GM21390 (cell line): ENCODE data around the gene CTU1.

Source experiments
- ATAC-seq: cut with Tn5 transposase; IDR thresholded peaks from one replicate; pipeline ENCODE4 v1.9.1; 2021; ENCODE audit not compliant: unreplicated experiment

Gene CTU1

DNA sequence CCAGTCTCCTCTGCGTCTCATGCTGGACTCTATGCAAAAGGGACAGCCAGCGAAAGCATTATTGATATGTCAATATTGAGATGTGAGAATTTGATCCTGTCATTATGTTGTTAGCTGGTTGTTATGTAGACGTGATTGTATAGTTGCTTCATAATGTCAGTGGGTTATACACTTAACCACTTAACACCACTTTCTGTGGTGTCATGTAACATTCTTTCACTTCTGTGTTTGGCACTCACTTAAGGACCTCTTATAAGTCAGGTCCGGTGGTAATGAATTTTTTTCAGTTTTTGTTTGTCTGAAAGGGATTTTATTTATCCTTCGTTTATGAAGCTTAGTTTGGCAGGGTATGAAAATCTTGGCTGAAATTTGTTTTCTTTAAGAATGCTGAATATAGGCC, 26.8 kb upstream of the CTU1 start:
- no peak for ATAC-seq

DNA sequence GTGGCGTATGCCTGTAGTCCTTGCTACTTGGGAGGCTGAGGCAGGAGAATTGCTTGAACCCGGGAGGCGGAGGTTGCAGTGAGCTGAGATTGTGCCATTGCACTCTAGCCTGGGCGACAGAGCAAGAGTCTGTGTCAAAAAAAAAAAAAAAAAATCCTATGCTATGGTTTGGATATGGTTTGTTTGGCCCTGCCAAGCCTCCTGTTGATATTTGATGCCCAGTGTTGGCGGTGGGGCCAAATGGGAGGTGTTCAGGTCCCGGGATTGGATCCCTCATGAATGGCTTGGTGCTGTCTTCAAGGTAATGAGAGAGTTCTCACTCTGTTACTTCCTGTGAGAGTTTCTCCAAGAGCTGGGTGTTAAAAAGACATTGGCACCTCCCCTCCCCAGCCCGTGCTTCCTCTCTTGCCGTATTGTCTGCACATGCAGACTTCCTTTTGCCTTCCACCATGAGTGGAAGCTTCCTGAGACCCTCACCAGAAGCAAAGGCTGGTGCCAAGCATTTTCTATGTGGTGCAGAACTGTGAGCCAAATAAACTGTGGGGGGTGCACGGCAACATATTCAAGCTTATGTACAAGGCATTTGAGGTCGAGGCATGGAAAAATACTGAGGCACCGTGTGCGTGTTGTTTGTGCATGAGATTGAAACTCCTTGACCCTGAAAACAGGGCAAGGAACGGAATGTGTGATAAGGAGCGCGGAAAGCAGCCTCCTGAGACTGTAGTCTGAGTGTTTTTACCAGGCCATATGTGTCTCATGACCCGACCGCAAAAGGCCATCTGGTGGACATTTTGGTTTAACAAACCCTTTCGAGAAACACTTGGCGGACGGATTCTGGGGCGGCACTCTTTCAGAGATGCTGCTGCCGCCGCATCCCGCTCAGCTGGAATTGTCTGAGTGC, 23.8 kb upstream of the CTU1 start:
- no peak for ATAC-seq

DNA sequence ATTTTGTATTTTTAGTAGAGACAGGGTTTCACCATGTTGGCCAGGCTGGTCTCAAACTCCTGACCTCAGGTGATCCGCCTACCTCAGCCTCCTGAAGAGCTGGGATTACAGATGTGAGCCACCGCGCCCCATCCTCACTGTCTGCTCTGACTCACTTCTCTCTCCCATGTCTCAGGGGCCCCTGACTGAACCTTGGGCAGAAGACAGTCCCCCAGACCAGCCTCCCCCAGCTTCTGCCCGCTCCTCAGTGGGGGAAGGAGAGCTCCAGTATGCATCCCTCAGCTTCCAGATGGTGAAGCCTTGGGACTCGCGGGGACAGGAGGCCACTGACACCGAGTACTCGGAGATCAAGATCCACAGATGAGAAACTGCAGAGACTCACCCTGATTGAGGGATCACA, 21.5 kb upstream of the CTU1 start:
- no peak for ATAC-seq

DNA sequence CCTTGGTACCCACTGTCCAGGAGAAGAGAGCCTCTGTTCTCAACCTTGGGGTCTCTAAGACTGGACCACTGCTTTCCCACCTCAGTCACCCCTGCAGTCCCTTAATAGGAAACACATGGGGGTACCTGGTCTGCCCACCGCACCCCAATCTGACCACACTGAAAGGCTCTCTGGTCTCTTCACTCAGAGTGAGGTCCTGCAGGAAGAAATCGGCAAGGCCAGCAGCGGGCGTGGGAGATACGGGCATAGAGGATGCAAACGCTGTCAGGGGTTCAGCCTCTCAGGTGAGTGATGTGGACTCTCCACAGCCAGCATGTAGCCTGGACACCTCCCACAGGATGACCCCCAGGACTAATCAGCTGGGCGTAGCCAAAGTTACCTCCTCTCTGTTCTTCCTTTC, 20.0 kb upstream of the CTU1 start:
- ATAC-seq: no peak

DNA sequence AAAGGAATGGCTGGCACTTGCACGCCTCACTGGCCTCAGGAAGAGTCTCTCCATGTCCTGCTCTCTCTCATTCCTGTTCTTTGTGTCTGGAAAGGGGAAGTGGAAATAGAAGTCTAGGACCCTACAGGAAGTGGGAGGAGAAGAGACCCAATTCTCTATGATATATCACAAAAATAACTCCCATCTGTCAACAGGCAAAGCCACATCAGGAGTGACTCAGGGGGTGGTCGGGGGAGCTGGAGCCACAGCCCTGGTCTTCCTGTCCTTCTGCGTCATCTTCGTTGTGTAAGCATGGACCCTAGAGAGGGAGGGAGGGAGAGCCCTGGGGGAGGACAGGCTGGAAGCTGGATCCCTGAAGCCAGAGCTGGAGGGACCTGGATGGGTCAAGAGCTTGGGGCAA, 19.5 kb upstream of the CTU1 start:
- ATAC-seq: no peak

DNA sequence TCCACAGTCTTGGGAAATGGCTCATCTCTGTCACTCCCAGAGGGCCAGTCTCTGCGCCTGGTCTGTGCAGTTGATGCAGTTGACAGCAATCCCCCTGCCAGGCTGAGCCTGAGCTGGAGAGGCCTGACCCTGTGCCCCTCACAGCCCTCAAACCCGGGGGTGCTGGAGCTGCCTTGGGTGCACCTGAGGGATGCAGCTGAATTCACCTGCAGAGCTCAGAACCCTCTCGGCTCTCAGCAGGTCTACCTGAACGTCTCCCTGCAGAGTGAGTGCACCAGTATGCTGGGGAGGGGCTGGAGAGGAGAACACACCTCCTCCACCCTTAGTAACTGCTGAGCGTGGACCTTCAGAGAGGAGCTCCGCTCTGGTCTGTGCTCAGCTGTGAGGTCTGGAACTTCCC, 18.8 kb upstream of the CTU1 start:
- no peak for ATAC-seq

DNA sequence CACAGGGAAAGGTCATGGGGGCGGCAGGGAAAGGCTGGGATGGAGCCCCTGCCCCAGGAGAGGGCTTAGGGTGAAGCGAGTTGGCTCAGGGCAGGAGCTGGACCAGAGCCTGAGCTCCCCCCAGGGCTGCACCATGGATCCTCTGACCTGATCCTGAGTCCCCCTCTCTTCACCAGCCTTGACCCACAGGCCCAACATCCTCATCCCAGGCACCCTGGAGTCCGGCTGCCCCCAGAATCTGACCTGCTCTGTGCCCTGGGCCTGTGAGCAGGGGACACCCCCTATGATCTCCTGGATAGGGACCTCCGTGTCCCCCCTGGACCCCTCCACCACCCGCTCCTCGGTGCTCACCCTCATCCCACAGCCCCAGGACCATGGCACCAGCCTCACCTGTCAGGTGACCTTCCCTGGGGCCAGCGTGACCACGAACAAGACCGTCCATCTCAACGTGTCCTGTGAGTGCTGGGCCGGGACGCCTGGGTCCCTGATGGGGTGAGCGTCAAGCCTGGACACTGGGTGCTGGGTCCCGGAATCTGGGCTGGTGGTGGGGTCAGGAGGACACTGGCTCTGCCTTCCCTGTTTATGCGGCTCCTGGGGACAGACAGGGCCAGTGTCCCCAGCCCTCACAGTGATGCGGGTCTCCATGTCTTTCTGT, 17.3 kb upstream of the CTU1 start:
- ATAC-seq: no peak

DNA sequence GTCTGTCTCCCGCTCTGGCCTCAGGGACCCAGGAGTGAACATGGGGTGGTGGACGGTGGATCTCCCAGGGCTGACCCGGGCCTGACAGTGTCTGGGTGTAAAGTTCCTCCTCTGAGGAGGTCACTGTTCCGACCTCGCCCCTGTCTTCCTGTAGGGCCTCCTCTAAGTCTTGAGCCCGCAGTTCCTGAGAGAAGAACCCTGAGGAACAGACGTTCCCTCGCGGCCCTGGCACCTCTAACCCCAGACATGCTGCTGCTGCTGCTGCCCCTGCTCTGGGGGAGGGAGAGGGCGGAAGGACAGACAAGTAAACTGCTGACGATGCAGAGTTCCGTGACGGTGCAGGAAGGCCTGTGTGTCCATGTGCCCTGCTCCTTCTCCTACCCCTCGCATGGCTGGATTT, 16.5 kb upstream of the CTU1 start, which contains the start of gene SIGLEC9:
Gene SIGLEC9, plus strand, starts transcription at position 178 of the 400 bp plus-strand sequence. Its CDS starts 69 bp downstream, at position 247.
- ATAC-seq: no peak

DNA sequence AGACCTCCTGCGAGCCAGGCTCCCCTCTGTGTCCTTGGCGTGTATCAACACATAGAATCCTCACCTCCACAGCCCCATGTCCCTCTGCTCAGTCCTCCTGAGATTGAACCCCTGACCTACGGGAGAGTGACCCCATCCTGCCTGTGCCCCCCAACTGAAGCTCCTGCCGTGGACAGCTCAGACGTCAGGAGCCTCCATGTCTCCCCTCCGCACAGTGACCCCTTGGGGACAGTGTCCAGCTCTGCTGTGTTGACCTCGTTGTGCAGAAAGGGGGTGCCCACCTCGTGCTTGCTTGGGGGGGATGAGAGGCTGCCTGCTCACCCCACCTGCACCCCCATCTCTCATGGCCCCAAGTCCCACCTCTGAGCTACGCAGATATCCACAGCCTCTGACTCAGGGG, 16.0 kb upstream of the CTU1 start:
- ATAC-seq: no peak

DNA sequence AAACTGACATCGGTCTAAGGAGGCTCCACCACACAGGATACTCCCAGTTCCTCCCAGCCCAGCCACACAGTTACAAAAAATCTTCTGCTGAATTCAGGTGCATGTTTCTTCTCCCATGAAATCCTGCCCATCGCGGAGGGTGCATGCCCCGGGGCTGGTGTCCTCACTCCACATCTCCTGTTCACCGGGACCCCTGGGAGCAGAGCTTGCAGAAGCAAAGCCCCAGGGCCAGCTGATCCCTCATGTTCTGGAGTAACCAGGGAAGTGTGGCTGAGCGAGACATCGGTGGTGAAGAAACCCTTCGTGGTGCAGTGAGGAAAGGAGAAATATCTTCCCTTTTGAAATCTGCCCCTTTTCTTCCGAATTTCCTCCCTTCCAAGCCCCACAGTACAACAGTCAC, 15.6 kb upstream of the CTU1 start:
- no peak for ATAC-seq

DNA sequence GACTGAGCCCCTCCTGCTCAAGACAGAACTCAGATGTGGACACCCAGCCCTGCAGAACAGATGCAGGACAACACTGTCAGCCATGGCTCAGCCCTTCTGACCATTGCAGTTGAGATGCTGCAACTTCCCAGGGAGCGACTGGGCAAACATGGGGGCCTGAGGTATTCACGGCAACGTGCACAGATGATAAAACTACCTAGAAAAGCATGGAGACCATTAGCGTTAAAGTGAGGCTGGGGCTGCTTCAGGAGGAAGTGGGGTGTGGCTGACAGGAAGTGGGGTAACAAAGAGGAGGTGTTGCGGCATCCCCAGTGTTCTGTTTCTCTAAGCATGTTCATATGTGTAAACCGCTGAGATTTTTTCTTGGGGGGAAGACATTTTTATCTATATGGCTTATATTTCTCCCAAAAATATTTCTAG, 15.2 kb upstream of the CTU1 start:
- no peak for ATAC-seq

DNA sequence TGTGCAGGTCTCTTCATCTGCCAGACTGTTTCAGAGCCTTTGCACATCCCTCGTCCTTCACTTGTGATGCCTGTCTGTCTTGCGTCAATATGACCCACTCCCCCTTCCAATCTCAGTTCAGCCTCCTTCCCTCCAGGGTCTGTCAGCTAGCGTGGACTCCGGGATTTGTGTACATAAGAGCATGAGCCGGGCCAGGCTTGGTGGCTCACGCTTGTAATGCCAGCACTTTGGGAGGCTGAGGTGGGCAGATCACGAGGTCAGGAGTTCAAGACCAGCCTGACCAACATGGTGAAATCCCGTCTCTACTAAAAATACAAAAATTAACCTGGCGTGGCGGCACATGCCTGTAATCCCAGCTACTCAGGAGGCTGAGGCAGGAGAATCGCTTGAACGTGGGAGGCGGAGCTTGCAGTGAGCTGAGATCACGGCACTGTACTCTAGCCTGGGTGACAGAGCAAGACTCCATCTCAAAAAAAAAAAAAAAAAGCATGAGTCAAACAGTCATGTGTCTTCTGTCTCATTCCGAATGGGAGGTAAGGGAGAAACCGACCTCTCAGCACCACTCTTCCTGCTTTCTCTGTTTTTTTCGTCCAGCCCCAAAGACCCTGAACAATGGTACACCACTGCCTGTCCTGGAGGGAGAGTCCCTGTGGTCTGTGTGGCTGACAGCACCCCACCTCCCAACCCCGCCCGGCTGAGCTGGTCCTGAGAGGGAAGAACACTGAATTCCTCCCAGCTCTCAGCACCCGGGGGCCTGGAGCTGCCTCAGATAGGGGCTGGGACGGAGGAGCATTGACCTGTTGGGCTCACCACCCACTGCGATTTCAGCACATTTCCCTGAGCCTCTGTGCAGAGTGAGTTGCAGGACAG, 14.1 kb upstream of the CTU1 start:
- ATAC-seq: no peak

DNA sequence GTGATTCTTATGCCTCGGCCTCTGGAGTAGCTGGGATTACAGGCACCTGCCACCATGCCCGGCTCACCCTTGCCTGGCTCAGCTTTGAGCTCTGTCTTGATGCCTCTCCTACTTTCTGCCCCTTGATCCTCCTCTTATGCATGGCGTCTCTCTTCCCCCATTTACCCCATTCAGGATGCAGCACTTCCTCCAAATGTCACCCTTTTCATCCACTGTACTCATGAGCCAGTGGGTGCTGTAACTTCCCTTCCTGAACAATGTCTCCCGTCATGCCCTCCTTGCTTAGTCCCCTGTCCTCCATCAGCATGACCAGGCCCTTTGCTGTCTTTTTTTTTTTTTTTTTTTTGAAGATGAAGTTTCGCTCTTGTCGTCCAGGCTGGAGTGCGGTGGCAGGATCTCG, 13.0 kb upstream of the CTU1 start:
- no peak for ATAC-seq

DNA sequence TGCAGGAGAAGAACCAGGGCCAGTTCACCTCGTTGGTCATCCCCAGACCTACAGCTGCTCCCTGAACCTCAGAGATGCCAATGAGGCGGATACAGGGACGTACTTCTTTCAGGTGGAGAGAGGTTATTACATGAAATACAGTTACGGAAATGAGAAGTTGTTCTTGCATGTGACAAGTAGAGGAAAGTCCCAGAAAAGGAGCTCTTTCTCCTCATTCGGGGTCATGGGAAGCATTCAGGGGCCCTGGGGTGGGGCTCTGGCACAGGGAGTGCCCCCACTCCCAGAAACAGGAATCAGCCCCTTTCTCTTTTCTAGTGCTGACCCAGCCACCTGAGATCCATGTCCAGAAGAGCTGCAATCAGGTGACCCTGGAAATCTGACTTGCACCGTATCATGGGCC, 12.0 kb upstream of the CTU1 start:
- no peak for ATAC-seq

DNA sequence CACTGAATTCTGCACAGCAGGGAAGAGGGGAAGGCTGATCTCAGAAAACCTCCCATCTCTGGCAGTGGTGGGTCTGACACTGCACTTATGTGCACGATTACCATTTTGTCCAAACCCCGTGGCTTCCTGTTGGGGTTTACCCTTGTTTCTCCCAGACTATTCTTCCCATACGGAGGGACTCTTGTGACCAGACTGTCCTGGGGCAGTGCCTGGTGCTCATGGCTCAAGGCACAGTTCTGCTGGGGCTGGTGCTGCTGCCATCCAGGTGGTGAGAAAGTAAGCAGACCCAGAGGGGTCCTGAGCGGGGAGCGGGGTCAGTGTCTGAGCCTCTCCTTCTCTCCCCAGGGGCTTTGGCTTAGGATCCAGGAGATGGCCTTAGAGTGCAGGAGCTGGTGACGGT, 11.4 kb upstream of the CTU1 start:
- ATAC-seq: no peak

DNA sequence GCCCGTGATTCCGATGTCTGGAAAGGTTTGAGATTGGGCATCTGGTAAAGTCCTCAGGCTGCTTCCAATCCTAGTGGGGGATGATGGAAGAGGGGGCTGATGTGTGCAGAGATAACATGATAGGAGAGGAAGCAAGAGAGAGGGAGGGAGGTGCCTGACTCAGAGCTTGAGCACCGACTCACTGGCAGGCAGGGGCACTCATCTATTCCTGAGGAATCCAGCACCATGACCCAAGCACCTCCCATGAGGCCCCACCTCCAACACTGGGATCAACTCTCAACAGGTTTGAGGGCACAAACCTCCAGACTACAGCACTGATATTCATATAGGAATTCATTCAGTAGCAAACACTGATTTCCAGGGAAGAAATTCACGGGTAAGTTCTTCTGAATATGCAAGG, 10.9 kb upstream of the CTU1 start:
- no peak for ATAC-seq

DNA sequence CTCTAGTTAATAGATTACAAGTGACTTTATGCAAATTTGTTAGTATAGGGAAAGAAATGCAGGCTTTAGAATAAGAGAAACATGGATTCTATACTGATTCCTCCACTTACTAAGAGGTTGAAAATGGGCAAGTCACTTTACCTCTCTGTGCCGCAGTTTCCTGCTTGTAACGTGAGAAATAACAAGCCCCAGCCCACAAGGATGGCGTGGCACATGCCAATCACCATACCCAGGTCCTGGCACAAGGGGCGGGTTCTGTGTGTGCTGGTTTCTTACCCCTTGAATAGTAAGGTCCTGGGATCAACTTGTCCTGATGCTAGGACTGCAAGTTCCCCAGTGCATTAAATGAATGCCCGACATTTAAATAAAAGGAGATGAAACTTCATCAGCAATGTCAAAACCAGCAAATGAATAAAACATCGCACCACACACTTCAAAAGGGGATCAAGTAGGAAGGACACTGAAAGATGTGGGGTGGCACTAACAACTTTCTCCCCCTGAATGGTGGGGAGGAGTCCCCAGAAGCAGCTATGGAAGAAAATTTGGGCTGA, 8.6 kb upstream of the CTU1 start:
- no peak for ATAC-seq

DNA sequence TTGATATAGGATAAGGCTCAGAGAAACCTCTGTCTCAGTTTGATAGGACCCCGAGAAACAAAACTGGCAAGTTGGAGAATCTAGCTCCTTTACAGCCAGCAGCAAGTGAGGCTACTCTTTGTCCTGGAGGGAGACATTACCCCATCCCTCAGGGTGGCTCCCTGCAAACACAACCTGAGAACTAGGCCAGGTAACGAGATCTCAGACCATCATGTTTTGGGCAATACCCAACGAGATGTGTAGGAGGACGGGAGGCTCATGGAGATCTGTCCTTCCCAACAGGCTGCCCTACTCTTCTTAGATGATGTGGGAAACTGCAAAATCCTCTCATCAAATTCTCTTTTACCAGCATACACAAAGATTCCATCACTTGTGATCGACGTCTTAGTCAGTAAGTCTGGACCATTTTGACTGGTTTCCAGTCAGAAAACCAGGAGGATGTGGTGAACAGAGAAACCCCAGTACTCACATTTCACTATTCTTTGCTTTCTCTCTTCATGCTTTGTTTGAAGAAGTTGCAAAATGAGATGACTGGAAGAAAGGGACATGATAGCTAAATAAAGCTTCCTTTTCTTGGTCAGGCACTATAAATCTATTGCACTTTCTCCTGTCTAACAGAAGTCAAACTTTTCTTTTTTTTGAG, 6.0 kb upstream of the CTU1 start:
- ATAC-seq: no peak

DNA sequence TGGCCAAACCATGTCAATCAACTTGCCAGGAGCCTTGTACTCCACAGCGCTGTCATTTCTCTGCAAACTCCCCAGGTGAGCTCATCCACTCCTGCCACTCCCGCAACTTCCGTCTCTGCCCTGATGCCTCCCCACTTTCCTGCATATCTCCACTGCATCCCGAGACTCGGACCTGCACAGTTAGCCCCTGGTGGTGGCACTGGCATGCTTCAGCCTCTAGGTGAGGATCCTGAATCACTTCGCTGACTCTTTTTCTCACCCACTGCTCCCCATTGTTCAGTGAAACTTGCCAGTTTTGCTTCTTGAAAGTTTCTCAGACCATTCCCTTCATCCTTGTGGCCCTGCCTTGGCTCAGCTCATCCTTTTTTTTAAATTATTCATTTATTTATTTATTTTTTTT, 3.4 kb upstream of the CTU1 start:
- no peak for ATAC-seq

DNA sequence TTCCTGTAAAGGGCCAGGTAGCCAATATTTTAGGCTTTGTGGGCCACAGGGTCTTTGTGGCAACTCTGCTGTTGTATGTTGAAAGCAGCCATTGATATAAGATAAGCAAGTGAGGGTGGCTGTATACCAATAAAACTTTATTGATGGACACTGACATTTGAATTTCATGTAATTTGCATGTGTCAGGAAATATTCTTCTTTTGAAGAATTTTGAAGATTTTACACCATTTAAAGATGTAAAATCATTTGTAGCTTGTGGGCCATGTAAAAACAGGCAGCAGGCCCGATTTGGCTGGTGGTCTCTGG, 2.4 kb upstream of the CTU1 start:
- no peak for ATAC-seq

DNA sequence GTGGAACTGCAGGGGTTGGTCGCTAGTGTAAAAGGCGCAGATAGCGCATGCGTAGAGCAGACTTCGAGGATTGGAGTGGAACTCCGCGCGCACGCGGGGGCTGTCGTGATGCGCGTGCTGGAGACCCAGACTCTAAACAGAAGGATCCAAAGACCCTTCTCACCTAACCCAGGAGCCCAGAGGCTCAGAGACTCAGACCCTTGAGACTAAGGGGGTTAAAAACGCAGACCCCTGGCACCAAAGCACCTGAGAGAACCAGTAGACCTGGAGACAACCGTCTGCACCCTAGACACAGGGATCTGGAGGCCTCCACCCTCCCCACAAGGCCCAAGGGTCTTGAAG, 567 bp upstream of the CTU1 start:
- peak; percentile 24 for ATAC-seq
